GM10847 (cell line): ENCODE results near the gene VPS4B.

Experiments used
- POLR2A ChIP-seq: IDR thresholded peaks from 2 replicates; pipeline ENCODE4 v1.6.1; 2011; ENCODE audit not compliant: insufficient read length; ENCODE audit errors: extremely low read depth

Gene VPS4B

GRCh38 chr18:63440881-63441280 is 18.6 kb upstream of the VPS4B start:
- no peak for TF ChIP-seq POLR2A

- TF ChIP-seq POLR2A: no peak
Observed at GRCh38 chr18:63440219-63440618, 17.9 kb upstream of the VPS4B start.

- no peak for TF ChIP-seq POLR2A
Observed at GRCh38 chr18:63439334-63439733, 17.1 kb upstream of the VPS4B start.

GRCh38 chr18:63438181-63438580 is 15.9 kb upstream of the VPS4B start:
- no peak for TF ChIP-seq POLR2A

- TF ChIP-seq POLR2A: no peak
Observed at GRCh38 chr18:63433334-63433866, 11.1 kb upstream of the VPS4B start.

GRCh38 chr18:63431180-63431579 is 8.9 kb upstream of the VPS4B start:
- TF ChIP-seq POLR2A: no peak

GRCh38 chr18:63430526-63430925 is 8.2 kb upstream of the VPS4B start:
- no peak for TF ChIP-seq POLR2A

GRCh38 chr18:63427558-63427957 is 5.3 kb upstream of the VPS4B start:
- no peak for TF ChIP-seq POLR2A

GRCh38 chr18:63422864-63423304 is 608 bp upstream of the VPS4B start:
- TF ChIP-seq POLR2A: no peak

GRCh38 chr18:63421514-63421913 is 762 bp downstream of the VPS4B start:
- no peak for TF ChIP-seq POLR2A

- TF ChIP-seq POLR2A: no peak
Observed at GRCh38 chr18:63412953-63413352, 9.3 kb downstream of the VPS4B start.

- TF ChIP-seq POLR2A: no peak
Observed at GRCh38 chr18:63410792-63411191, 11.5 kb downstream of the VPS4B start.

- TF ChIP-seq POLR2A: no peak
Observed at GRCh38 chr18:63409301-63409700, 13.0 kb downstream of the VPS4B start.

- TF ChIP-seq POLR2A: no peak
Observed at GRCh38 chr18:63407734-63408133, 14.5 kb downstream of the VPS4B start.

GRCh38 chr18:63405986-63406385 is 16.3 kb downstream of the VPS4B start:
- no peak for TF ChIP-seq POLR2A

GRCh38 chr18:63402246-63403162 is 19.8 kb downstream of the VPS4B start:
- TF ChIP-seq POLR2A: no peak
